HFF-Myc (cell line): ENCODE data around the gene PTH1R.

Experiments used
- DNase-seq: peaks from one replicate; pipeline ENCODE4 v3.0.0-alpha.2; 2011; ENCODE audit warnings: low read depth; ENCODE audit errors: extremely low read depth
- H3K4me3 ChIP-seq: replicated peaks from 2 replicates; pipeline ENCODE4 v1.5.1; 2011; ENCODE audit warnings: low read depth, mild to moderate bottlenecking, control low read depth, low read length
- CTCF ChIP-seq: IDR thresholded peaks from 2 replicates; pipeline ENCODE4 v1.5.1; 2012; ENCODE audit warnings: mild to moderate bottlenecking, low read depth, low read length, control low read depth; ENCODE audit errors: missing control alignments

The PTH1R gene

GRCh38 chr3:46936733-46937250 is 59.3 kb downstream of the PTH1R start:
- TF ChIP-seq CTCF, result no peak
- H3K4me3 ChIP-seq, result no peak overlapping the region
- DNase-seq, result no peak

GRCh38 chr3:46938118-46938517 is 60.6 kb downstream of the PTH1R start:
- DNase-seq, result no peak
- no peak for TF ChIP-seq CTCF
- H3K4me3 ChIP-seq, result no peak overlapping the region

- no peak overlapping the region for H3K4me3 ChIP-seq
- DNase-seq, result no peak
- no peak for TF ChIP-seq CTCF
Measured at GRCh38 chr3:46939578-46940445, 62.3 kb downstream of the PTH1R start.

GRCh38 chr3:46942076-46942475 is 64.6 kb downstream of the PTH1R start:
- DNase-seq, result no peak
- no peak overlapping the region for H3K4me3 ChIP-seq
- no peak for TF ChIP-seq CTCF

GRCh38 chr3:46942481-46943236 is 65.1 kb downstream of the PTH1R start:
- no peak overlapping the region for H3K4me3 ChIP-seq
- no peak for TF ChIP-seq CTCF
- DNase-seq, result no peak

- no peak for DNase-seq
- no peak for TF ChIP-seq CTCF
- H3K4me3 ChIP-seq, result no peak overlapping the region
Measured at GRCh38 chr3:46943237-46944187, 66.0 kb downstream of the PTH1R start.
